Colon (tissue), 2 donors: ENCODE results near the gene HEXD.
"Not testable (repeated sequence)": the region's sequence is repeated elsewhere in the genome, so short reads cannot be mapped to it uniquely, and the experiment has no call there.

Source experiments
- FAIRE-seq: peaks from 2 replicates; lab custom pipeline; 2012; peaks lifted over from hg19 to GRCh38; lab: Jason Lieb, UNC
- donor health status: control.
- donor health status: control.

The HEXD gene

DNA sequence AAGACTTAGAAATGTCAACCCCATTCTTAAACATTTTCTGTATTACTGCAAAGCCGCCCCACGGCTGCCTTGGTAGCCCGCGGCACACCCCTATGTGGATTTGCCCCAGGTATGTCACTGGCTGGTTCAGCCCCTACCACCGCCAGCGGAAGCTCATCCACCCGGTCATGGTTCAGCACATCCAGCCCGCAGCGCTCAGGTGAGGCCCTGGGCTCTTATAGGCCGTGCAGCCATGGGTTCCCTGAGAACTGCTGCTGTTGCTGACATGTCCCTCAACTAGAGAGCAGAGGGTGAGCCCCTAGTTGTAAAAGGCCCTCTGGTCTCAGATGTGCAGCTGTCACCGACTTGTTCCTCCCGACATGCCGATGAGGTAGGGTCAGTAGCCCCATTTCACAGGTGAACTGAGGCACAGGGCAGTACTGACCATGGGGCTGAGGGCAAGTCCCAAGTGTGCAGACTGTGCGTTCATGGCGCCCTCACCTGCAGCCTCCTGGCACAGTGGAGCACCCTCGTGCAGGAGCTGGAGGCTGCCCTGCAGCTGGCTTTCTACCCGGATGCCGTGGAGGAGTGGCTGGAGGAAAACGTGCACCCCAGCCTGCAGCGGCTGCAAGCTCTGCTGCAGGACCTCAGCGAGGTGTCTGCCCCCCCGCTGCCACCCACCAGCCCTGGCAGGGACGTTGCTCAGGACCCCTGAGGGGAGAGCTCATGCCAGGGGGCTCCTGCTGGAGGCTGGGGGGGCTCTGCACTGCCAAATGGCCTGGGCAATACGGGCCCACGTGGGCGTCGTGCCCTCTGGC, 23.7 kb downstream of the HEXD start:
- FAIRE-seq = no peak

DNA sequence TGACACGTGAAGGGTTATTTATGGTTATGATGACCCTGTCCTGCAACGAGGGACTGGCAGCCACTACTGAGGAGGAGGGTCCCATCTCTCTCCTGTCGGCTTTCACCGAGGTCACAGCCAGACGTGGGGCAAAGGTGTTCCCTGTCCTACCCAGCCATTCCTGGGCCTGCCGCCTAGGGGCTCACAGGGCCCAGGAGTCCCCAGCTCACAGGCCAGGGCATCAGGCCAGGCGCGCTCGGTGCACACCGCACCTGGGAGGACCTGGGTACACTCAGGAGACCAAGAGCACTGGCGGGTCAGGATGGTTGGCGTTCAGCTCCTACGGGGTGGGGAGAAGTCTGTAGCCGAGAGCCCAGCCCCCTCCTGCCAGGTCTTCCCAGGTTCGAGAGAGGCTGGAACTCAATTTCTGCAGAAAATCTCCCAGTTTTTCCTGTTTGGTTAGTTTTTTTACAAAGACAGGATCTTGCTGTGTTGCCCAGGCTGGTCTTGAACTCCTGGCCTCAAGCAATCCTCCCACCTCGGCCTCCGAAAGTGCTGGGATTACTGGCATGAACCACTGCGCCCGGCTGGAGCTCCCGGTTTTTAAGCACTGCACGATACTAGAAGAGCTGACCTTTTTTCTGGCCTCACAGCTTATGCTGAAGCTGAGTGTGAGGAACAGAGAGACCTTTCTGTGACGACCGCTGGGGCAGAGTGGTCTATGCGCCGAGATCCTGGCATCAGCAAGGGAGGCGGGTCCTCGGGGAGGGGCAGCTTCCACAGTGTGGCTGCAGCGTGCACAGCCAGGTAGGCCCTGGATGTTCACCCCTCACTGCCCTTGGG, 24.7 kb downstream of the HEXD start:
- FAIRE-seq = no peak

DNA sequence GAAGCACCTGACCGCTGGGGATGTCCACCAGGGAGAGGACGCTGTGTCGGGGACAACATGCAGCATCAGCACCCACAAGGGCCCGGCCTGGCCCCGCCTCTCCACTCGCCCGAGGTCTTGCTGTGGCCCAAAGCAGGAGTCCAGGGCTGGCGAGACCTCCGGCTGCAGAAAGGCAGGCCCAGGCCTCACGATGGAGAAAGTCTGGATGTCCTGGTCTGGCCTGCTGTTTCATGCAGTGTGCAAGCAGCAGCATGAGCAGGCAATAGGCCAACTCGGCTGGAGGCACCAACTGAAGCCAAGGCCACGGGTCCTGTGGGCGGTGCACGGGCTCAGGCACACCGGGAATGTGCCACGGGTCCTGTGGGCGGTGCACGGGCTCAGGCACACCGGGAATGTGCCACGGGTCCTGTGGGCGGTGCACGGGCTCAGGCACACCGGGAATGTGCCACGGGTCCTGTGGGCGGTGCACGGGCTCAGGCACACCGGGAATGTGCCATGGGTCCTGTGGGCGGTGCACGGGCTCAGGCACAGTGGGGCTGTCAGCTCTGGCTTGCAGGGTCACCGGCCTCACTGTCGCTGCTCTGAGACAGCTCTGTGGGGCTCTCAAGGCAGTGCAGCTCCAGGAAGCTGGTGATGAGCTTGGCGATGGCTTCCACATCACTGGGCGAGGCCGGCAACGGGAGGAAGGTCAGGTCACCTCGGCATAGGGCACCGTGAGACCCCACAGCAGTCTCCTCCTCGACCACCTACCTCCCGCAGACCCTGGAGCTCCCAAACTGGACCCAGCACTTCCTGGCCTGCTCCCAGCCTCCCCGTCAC, 25.5 kb downstream of the HEXD start:
- no peak for FAIRE-seq

DNA sequence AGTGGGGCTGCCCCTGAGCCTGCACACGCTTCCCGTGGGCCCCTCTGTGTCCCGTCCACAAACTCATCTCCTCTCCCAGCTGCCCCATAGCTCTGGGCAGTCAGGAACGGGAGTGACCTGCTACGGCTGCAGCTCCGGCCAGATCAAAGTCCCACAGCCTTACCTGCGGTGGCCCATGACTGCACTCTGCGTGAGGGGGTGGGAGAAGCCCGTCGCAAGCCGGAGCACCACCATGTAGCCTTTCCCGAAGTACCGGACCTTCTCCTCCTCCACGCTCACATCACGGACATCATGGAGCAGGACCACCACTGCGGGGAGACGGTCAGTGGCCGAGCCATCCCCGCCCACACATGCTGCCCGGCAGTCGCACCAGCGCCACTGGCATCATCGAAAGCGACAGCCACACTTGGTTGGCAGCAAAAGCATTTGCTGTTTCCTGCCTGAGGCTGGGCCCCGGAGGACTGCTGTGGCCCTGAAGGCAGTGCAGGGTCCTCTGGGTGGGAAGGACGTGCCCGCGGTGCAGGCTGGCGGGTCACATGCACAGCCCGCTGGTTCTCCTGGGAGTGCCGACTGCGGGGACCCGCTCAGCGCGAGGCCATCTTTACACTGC, 26.2 kb downstream of the HEXD start:
- no peak for FAIRE-seq

DNA sequence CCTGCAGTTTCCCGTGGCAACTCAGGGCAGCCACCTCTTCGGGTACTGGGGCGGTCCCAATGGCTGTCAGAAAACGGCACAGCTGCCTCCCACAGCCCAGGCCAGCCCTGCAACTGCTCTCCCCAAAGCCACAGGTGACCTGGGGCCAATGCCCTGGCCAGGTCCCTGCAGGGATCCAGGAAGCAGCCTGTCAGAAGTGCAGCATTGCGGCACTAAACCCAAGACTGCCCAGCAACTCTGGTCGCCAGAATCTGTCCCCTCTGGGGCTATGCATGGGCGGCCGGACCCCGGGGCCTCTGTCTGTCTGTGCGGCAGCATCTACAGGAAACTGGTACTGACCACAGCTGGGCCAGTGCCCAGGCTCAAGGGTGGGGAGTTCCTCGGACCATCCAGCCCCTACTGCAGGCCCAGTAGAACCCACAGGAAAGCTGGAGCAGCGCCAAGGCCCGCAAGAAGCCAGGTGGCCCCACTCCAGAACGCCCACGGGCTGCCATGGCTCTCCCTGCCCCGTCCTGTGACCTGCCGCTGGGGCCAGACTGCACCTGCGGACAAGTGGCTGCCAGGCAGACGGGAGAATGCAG, 26.9 kb downstream of the HEXD start:
- no peak for FAIRE-seq

DNA sequence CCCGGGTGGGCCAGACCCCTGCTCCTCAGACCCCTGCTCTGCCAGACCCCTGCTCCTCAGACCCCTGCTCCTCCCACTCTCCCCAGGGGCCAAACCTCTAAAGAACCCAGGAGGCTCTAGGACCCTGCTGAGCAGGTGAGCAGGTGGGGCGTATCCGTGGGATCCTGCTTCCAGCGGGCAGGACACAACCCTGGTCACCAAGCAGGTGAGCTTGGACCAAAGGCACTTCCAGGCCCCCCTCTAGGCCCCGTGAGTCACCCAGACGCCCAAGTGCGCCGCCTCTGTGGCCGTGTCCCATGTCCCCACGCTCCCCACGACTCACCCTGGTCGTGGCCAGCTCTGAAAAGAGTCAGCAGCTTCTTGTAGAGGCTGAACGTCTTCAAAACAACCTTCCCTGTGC, 27.4 kb downstream of the HEXD start:
- no peak for FAIRE-seq

DNA sequence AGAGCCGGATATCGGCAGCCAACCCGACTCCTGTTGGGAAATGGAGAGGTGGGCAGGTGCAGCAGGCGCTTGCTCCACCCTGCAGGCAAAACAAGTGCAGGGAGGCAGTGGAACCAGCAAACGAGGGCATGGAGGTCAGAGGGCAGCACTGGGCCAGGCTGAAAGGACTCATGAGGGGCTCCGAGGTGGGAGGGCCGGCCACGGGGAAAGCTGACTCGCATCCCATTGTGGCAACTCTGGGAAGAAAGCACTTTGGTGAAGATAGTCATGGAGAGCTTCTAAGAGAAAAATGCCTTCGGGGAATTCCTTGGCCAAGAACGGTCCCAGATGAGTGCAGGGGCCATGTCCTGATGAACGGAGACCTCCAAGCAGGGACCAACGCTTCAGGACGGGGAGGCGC, 28.0 kb downstream of the HEXD start:
- FAIRE-seq = no peak

DNA sequence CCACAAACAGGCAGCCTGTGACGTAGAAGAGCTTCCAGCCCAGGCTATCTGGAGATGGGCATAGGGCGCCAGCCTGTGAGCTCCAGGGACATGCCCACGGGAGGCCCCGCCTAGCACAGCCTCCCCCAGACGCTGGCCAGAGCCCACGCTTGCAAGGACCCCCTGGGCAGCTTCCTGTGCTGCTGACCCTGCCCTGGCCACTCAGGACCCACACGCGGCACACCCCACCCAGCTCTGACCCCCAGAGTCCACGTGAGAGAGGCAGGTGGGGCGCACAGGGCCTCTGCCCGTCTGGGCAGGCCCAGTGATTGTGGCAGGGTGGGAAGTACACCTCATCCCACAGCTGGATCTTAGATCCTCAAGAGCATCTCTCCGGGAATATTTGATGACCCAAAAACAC, 28.5 kb downstream of the HEXD start:
- no peak for FAIRE-seq

DNA sequence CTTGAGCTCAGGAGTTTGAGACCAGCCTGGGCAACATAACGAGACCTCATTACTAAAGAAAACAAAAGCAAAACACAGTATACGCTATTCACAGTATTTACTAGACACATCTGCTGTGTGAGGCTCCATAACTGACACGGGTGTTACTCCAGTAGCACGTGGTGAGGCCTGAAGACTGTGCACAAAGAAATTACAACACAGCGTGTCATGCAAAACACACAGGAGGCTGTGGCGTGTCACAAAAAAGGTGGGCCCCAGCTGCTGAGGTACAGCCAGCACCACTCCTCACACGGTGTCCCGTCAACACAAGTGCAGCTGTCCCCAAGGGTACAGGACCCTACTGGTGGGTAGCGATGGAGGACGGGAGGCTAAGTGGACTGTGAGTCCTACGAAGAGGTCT, 29.7 kb downstream of the HEXD start:
- no peak for FAIRE-seq

DNA sequence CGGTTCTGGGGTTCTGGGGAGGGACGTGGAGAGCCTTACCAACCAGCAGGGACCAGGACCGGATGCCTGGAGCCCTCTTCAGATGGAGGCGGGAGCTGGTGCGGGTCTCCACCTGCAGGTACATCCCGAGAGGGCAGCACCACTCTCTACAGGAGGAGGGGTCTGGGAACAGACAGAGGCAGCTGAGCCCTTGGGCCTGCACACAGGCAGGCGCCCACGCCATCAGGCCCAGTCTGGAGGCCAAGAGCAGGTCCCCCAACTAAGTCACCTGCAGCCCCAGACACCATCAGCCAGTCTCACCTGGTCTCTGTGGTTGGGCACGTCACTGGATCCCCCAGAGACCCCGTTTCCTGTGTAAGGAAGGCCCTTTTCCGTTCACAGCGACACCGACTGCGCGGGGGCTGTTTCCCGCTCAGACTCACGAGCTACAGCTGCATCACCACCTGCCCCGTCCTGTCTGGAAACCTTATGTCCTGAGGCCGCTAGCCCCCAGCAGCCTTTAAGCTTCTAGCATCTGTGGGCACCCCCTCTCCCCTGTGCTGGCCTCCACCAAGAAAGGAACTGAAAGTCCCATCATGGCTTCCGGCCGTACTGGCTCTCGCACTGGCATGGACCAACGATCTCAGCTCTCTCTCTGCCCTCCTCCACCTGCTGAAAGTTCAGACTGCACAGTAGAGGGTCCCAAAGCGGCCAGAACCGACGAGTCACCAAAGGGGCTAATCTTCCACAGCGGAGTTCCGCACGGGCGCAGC, 31.2 kb downstream of the HEXD start:
- no peak for FAIRE-seq

DNA sequence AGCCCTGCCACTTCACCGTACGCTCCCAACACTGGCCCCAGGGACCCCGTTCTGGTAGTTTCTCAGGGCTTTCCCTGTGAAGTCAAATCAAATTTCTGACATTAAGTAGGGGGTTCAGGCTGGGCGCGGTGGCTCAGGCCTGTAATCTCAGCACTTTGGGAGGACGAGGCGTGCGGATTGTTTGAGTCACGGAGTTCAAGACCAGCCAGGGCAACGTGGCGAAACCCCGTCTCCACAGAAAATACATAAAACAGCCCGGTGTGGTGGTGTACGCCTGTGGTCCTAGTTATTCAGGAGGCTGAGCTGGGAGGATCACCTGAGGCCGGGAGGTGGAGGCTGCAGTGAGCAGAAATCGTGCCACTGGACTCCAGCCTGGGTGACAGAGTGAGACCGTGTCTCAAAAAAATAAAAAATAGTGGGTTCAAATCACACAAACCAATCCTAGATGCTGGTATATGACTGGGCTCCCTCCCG, 31.8 kb downstream of the HEXD start:
- no peak for FAIRE-seq

DNA sequence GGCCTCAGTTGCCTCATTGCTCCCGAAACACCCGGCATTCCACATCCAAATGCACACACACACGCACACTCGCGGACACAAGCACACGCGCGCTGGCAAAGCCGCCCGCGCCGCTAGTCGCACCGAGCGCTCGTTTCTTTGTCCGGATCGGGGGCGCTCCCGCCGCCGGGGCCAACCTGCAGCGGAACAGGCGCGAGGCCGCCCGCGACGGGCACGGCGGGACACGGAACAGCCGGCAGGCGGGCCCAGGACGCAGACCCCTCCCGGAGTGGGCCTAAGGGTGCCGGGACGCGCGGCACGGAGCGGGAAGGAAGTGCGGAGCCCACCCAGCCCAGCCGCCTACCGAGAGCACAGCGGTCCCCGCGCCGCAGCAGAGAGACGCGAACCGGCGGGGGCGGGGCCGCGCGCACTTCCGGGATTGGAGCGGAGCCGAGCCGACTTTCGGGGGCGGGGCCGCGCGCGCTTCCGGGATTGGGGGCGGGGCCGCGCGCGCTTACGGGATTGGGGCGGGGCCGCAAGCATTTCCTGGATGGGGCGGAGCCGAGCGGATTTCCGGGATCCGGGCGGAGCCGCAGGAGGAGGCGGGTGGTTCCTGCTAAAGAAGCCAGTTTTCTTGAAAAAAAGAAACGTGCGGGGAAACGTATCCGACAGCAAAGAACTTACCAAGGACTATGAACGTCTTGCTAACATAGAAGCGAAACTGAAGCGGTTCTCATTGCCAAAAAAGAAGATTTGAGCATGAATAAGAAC, 32.4 kb downstream of the HEXD start, which contains the start of gene CYBC1:
Gene CYBC1, minus strand, starts transcription at position 396 of the 750 bp plus-strand sequence. CDS start 1,498 bp downstream, outside the sequence.
- FAIRE-seq = no peak

DNA sequence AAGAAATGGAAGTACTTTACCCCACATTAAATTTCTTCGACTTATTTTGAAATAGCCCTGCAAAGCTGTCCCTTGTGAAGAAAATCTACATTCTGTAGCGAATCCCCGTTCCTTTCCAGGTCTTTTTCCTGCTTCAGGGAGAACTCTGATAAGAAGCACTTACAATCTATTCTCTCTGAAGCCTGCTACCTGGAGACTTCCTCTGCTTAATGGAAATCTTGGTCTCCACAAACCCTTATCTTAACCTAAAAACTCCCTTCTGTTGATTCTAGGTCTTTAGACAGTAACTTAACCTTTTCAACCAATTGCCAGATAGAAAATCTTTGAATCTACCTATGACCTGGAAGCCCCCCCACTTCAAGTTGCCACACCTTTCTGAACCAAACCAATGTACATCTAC, 34.0 kb downstream of the HEXD start:
- no peak for FAIRE-seq

DNA sequence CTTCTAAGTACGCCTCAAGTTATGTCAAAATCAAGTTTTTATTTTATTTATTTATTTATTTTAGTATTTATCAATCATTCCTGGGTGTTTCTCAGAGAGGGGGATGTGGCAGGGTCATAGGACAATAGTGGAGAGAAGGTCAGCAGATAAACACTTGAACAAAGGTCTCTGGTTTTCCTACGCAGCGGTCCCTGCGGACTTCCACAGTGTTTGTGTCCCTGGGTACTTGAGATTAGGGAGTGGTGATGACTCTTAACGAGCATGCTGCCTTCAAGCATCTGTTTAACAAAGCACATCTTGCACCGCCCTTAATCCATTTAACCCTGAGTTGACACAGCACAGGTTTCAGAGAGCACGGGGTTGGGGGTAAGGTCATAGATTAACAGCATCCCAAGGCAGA, 35.0 kb downstream of the HEXD start:
- not testable (repeated sequence) for FAIRE-seq

DNA sequence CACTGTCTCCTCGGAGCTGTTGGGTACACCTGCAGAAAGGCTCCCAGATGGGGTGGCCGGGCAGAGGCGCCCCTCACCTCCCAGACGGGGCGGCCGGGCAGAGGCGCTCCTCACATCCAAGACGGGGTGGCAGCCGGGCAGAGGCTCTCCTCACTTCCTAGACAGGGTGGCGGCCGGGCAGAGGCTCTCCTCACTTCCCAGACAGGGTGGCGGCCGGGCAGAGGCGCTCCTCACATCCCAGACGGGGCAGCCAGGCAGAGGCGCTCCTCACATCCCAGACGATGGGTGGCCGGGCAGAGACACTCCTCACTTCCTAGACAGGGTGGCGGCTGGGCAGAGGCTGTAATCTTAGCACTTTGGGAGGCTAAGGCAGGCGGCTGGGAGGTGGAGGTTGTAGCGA, 35.6 kb downstream of the HEXD start:
- not testable (repeated sequence) for FAIRE-seq

DNA sequence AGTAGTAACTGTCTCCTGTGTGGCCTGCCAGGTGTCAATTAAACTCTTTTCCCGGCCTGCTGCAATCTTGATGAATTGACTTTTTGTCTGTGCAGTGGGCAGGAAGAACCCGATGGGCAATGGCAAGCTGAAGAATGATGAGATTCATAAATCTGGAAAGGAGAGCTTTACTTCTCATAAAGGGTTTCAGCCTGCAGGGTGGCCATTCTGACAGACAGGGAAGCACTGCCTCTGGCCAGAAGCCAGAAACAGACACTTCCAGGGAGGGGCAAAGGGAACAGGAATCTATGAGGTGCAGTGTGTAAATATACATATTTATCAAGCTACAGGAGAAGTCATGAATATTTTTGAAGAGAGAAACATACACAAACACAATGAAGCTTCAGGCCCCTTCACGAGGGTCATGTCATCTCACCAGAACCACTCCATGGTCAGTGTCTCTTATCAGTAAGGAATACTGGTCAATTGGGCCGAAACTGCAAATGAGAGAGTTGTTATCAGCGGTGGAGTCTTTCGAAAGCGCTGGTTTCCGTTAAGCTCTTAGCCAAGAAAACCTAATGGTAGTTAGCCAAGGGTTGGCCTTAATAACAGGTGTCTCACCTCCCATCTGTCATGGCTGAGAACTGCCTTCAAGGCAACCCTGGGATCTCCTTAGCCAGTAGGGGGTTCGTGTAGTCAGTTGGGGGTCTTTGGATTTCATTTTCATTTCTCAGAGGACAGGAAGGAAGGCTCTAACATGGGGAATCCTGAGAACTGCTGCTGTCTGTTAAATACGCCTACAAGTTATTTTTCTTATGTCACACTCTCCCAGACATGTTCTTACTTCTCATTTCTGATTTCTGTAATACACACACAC, 39.2 kb downstream of the HEXD start:
- no peak for FAIRE-seq

DNA sequence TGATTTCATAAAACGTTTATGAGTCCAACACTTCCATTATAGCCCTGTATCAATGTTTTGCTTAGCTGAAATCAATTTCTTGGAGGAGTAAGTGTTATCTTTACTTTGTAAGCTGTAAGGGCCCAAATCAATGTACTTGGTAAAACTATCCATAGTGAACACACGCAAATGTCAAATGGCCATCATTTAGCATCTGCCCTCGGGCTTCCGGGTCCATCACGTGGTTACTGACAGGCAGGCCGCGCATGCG, 39.7 kb downstream of the HEXD start:
- FAIRE-seq = no peak

DNA sequence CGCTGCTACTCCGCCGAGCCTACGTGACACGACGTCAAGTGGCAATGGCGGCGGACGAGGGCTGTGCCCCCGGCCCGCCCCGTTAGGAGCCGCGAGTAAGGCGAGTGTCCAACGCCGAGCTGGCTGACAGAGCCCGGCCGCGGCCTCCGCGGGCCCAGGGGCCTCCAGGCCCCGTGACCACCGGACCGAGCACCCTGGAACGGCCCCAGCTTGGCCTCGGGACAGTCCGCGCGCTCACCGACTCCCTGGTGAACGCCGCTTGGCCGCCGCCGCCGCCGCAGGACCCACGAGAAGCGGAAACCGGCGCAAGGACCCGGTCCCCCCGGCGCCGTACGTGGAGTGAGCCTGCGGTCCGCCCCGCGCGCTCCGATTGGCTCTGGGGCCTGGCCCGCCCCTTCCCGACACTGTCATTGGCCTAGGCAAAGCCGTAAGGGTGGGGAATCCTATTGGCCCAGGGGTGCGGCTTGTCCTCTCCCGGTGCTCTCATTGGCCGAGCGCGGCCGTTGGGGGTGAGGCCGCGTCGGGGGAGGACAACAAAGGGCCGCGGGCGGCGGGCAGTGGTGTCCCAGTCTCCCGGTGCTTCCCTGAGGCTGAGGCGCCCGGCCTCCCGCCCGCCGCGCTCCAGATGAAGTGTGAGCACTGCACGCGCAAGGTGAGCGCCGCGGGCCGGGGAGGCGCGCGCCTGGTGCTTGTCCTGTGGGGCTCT, 40.2 kb downstream of the HEXD start, which contains the start of gene NARF:
Gene NARF, plus strand, starts transcription at position 563 of the 706 bp plus-strand sequence. Its CDS starts 63 bp downstream, at position 626.
- FAIRE-seq = no peak
